K562 (cell line): Measurements from ENCODE around the gene KSR2. TPM values are rescaled to one million over a fixed set of nuclear protein-coding genes. Genes with fewer than 3 reads are reported as not detected.
A peak's percentile ranks its signal among the peaks of the same experiment; 100 is the strongest.

ENCODE experiments used
- BDP1 ChIP-seq: IDR thresholded peaks from 3 replicates; pipeline ENCODE4 v1.6.1; 2011; ENCODE audit not compliant: insufficient read length, insufficient read depth
- HDAC8 ChIP-seq: fragments of 450-650 bp; IDR thresholded peaks from 2 replicates; pipeline ENCODE4 v1.6.1; 2016; ENCODE audit warnings: mild to moderate bottlenecking, missing genetic modification characterization, moderate library complexity, missing compliant biosample characterization
- HMGN3 ChIP-seq: IDR thresholded peaks from 2 replicates; pipeline ENCODE4 v1.6.1; 2011; ENCODE audit warnings: borderline replicate concordance, low read depth, mild to moderate bottlenecking, mixed read lengths, low read length; ENCODE audit not compliant: insufficient read length; ENCODE audit errors: extremely low read depth
- HSF4 ChIP-seq: fragments of 250-450 bp; sonication (Bioruptor Pico); IDR thresholded peaks from 2 replicates; pipeline ENCODE4 v2.1.2; 2022; ENCODE audit warnings: mild to moderate bottlenecking, moderate library complexity, borderline replicate concordance
- JUND ChIP-seq, 2 experiments: IDR thresholded peaks; 2 replicates in 1 of 2; 3 replicates in 1 of 2; pipeline ENCODE4 v1.6.1; 2011; ENCODE audit warnings: borderline replicate concordance in 2 of 2, low read depth in 2 of 2, low read length in 2 of 2, improper control_type of control experiment in 1 of 2, missing biosample characterization in 1 of 2, missing genetic modification characterization in 1 of 2, missing genetic modification reagents in 1 of 2
- KAT7 ChIP-seq: sonication (generic); formaldehyde crosslinking; IDR thresholded peaks from 2 replicates; pipeline ENCODE4 v1.8.0; 2022; ENCODE audit warnings: missing genetic modification reagents, mild to moderate bottlenecking, borderline replicate concordance
- NR2C1 ChIP-seq, 2 experiments: fragments of 450-650 bp; IDR thresholded peaks; 2 replicates each; pipeline ENCODE4 v1.6.1; 2017; ENCODE audit warnings: mild to moderate bottlenecking in 2 of 2, antibody characterized with exemption in 1 of 2, inconsistent platforms in 1 of 2, missing compliant biosample characterization in 1 of 2, missing genetic modification characterization in 1 of 2
- PTTG1 ChIP-seq: fragments of 450-650 bp; IDR thresholded peaks from 2 replicates; pipeline ENCODE4 v1.6.1; 2016; ENCODE audit warnings: low read depth, mild to moderate bottlenecking, missing genetic modification characterization, missing compliant biosample characterization
- RNF2 ChIP-seq: sonication (generic); IDR thresholded peaks from 2 replicates; pipeline ENCODE4 v1.6.1; 2016
- ZNF146 ChIP-seq: IDR thresholded peaks from one replicate; pipeline ENCODE4 v1.6.1; 2018; ENCODE audit warnings: missing compliant biosample characterization; ENCODE audit not compliant: unreplicated experiment
- ZNF224 ChIP-seq: sonication (generic); formaldehyde crosslinking; IDR thresholded peaks from 2 replicates; pipeline ENCODE4 v1.8.0; 2022; ENCODE audit warnings: mild to moderate bottlenecking, missing genetic modification reagents
- ZNF586 ChIP-seq: fragments of 450-650 bp; formaldehyde crosslinking; conservative IDR thresholded peaks from 2 replicates; pipeline ENCODE4 v1.4.0; 2020; ENCODE audit warnings: mild to moderate bottlenecking, moderate library complexity
- ZNF668 ChIP-seq: fragments of 250-450 bp; sonication (Bioruptor Pico); IDR thresholded peaks from 2 replicates; pipeline ENCODE4 v1.8.0; 2022; ENCODE audit warnings: mild to moderate bottlenecking, inconsistent platforms
- ZNF695 ChIP-seq: fragments of 450-650 bp; formaldehyde crosslinking; IDR thresholded peaks from 2 replicates; pipeline ENCODE4 v1.4.0; 2020; ENCODE audit warnings: mild to moderate bottlenecking, moderate library complexity
- polyA plus RNA-seq, 8 experiments: library from polyadenylated mRNA; depleted of rRNA in 4 of 8; stranded (reverse) in 5 of 8; unstranded in 3 of 8; fragments of >200 nt; fragmentation: Nextera tagmentation in 2 of 8; fragmentation: Illumina TruSeq in 1 of 8; extraction: Ambion mirVana in 2 of 8; extraction: Trizol in 1 of 8; gene quantifications; 2 replicates each; pipeline versions ENCODE4 v1.2.1 to v1.2.3, GENCODE V29; 2011 to 2014; ENCODE audit warnings: inconsistent platforms in 1 of 8, missing spikeins in 1 of 8
- total RNA-seq, 7 experiments: library from RNA; depleted of rRNA in 6 of 7; stranded (reverse); fragments of >200 nt in 6 of 7; fragmentation: Illumina TruSeq in 2 of 7; extraction: Trizol in 2 of 7; gene quantifications; 2 replicates each; pipeline versions ENCODE4 v1.2.1 to v1.2.3, GENCODE V29; 2011 to 2021; ENCODE audit warnings: low replicate concordance in 1 of 7
- TF ChIP-seq, protein P1 (sequence below): fragments of 200-400 bp; formaldehyde crosslinking; IDR thresholded peaks from 2 replicates; pipeline ENCODE4 v1.6.1; 2017; ENCODE audit warnings: mild to moderate bottlenecking, low read depth, low read length, moderate library complexity
- TF ChIP-seq, protein P2 (sequence below): fragments of 450-650 bp; formaldehyde crosslinking; IDR thresholded peaks from 2 replicates; pipeline ENCODE4 v1.4.0; 2022; ENCODE audit warnings: missing genetic modification characterization
- TF ChIP-seq, protein P3 (sequence below): fragments of 450-650 bp; formaldehyde crosslinking; IDR thresholded peaks from 2 replicates; pipeline ENCODE4 v1.4.0; 2020; ENCODE audit warnings: mild to moderate bottlenecking
- TF ChIP-seq, protein P4 (sequence below): fragments of 450-650 bp; conservative IDR thresholded peaks from 2 replicates; pipeline ENCODE4 v1.6.1; 2016; ENCODE audit warnings: missing genetic modification characterization, low read depth, mild to moderate bottlenecking, missing compliant biosample characterization, moderate library complexity
- TF ChIP-seq, protein P5 (sequence below): fragments of 450-650 bp; IDR thresholded peaks from 2 replicates; pipeline ENCODE4 v1.6.1; 2017; ENCODE audit warnings: antibody characterized with exemption

The KSR2 gene
- total and polyA plus RNA-seq, 9 of the 15 experiments (the other 6 are each of a cell fraction or from before 2014, with no cell fraction given): not detected

DNA sequence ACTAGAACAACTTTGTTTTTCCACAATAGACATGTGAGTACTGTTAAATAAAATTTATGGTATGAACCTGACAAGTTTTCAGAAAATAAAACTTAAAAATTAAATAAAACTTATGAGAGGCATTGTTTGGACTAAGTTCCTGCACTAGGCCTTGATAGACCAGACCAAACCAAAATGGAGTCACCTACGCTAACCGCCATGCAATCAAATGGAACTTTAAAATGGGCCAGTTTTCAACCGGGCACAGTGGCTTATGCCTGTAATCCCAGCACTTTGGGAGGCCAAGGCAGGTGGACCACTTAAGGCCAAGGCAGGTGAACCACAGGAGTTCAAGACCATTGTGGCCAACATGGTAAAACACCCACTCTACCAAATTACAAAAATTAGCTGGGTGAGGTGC, 42.6 kb upstream of the KSR2 start (continued):
- TF ChIP-seq, protein P1, sequence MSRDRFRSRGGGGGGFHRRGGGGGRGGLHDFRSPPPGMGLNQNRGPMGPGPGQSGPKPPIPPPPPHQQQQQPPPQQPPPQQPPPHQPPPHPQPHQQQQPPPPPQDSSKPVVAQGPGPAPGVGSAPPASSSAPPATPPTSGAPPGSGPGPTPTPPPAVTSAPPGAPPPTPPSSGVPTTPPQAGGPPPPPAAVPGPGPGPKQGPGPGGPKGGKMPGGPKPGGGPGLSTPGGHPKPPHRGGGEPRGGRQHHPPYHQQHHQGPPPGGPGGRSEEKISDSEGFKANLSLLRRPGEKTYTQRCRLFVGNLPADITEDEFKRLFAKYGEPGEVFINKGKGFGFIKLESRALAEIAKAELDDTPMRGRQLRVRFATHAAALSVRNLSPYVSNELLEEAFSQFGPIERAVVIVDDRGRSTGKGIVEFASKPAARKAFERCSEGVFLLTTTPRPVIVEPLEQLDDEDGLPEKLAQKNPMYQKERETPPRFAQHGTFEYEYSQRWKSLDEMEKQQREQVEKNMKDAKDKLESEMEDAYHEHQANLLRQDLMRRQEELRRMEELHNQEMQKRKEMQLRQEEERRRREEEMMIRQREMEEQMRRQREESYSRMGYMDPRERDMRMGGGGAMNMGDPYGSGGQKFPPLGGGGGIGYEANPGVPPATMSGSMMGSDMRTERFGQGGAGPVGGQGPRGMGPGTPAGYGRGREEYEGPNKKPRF: no peak
- no peak for TF ChIP-seq ZNF224 (CRISPR knock-in tag)
- no peak for TF ChIP-seq ZNF146
- no peak for TF ChIP-seq NR2C1 (IDR thresholded peaks at IDR 0.05)
- TF ChIP-seq NR2C1 (tag; IDR thresholded peaks at IDR 0.05): peak; percentile 79
- no peak for TF ChIP-seq KAT7
- no peak for TF ChIP-seq JUND (IDR thresholded peaks at IDR 0.05; ENCODE audit: borderline replicate concordance, low read depth, low read length)
- no peak for TF ChIP-seq JUND (tag; IDR thresholded peaks at IDR 0.05; ENCODE audit: borderline replicate concordance, low read depth, low read length)
- no peak for TF ChIP-seq ZNF695 (CRISPR knock-in tag)
- TF ChIP-seq, protein P2, sequence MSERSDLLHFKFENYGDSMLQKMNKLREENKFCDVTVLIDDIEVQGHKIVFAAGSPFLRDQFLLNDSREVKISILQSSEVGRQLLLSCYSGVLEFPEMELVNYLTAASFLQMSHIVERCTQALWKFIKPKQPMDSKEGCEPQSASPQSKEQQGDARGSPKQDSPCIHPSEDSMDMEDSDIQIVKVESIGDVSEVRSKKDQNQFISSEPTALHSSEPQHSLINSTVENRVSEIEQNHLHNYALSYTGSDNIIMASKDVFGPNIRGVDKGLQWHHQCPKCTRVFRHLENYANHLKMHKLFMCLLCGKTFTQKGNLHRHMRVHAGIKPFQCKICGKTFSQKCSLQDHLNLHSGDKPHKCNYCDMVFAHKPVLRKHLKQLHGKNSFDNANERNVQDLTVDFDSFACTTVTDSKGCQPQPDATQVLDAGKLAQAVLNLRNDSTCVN: no peak
- TF ChIP-seq, protein P3, sequence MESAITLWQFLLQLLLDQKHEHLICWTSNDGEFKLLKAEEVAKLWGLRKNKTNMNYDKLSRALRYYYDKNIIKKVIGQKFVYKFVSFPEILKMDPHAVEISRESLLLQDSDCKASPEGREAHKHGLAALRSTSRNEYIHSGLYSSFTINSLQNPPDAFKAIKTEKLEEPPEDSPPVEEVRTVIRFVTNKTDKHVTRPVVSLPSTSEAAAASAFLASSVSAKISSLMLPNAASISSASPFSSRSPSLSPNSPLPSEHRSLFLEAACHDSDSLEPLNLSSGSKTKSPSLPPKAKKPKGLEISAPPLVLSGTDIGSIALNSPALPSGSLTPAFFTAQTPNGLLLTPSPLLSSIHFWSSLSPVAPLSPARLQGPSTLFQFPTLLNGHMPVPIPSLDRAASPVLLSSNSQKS: no peak
- 0 out of 2 replicates have a peak, but pooled peaks have one; percentile 32 for TF ChIP-seq ZNF668 (CRISPR knock-in tag)
- TF ChIP-seq ZNF586 (CRISPR knock-in tag): no peak
- no peak for TF ChIP-seq HMGN3
- 0 out of 2 replicates have a peak, but pooled peaks have one; percentile 24 for TF ChIP-seq HSF4 (CRISPR knock-in tag)
- TF ChIP-seq RNF2: no peak
- peak; percentile 83 for TF ChIP-seq PTTG1 (tag)
- TF ChIP-seq, protein P4, sequence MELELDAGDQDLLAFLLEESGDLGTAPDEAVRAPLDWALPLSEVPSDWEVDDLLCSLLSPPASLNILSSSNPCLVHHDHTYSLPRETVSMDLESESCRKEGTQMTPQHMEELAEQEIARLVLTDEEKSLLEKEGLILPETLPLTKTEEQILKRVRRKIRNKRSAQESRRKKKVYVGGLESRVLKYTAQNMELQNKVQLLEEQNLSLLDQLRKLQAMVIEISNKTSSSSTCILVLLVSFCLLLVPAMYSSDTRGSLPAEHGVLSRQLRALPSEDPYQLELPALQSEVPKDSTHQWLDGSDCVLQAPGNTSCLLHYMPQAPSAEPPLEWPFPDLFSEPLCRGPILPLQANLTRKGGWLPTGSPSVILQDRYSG (tag): peak; percentile 83
- TF ChIP-seq, protein P5, sequence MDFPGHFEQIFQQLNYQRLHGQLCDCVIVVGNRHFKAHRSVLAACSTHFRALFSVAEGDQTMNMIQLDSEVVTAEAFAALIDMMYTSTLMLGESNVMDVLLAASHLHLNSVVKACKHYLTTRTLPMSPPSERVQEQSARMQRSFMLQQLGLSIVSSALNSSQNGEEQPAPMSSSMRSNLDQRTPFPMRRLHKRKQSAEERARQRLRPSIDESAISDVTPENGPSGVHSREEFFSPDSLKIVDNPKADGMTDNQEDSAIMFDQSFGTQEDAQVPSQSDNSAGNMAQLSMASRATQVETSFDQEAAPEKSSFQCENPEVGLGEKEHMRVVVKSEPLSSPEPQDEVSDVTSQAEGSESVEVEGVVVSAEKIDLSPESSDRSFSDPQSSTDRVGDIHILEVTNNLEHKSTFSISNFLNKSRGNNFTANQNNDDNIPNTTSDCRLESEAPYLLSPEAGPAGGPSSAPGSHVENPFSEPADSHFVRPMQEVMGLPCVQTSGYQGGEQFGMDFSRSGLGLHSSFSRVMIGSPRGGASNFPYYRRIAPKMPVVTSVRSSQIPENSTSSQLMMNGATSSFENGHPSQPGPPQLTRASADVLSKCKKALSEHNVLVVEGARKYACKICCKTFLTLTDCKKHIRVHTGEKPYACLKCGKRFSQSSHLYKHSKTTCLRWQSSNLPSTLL: no peak
- TF ChIP-seq HDAC8 (tag): no peak
- TF ChIP-seq BDP1: no peak
